HEK293T (cell line): ENCODE measurements around the gene XPO5.

Source experiments
- CTCF ChIA-PET: fragments of 350-600 bp; formaldehyde crosslinking; extraction: SDS; loops from one replicate; lab custom pipeline; 2021; ENCODE audit warnings: antibody characterized with exemption, inconsistent platforms; lab: Yijun Ruan, JAX
- POLR2A ChIA-PET: fragments of 350-600 bp; formaldehyde crosslinking; extraction: SDS; loops from one replicate; lab custom pipeline; 2020; ENCODE audit warnings: antibody characterized with exemption, inconsistent platforms; lab: Yijun Ruan, JAX
- DNase-seq: peaks from one replicate; pipeline ENCODE4 v3.0.0; 2012; ENCODE audit warnings: mixed read lengths; ENCODE audit errors: extremely low spot score
- ARNT ChIP-seq: fragments of 450-650 bp; IDR thresholded peaks from 2 replicates; pipeline ENCODE4 v1.6.1; 2017; ENCODE audit warnings: mild to moderate bottlenecking
- BHLHE40 ChIP-seq: fragments of 450-650 bp; IDR thresholded peaks from 2 replicates; pipeline ENCODE4 v1.6.1; 2016; ENCODE audit warnings: mild to moderate bottlenecking, moderate library complexity, borderline replicate concordance
- CTBP1 ChIP-seq: fragments of 450-650 bp; IDR thresholded peaks from 2 replicates; pipeline ENCODE4 v1.6.1; 2016; ENCODE audit warnings: borderline replicate concordance
- ELF4 ChIP-seq: fragments of 450-650 bp; IDR thresholded peaks from 2 replicates; pipeline ENCODE4 v1.6.1; 2017; ENCODE audit warnings: antibody characterized with exemption
- FOXA1 ChIP-seq: fragments of 450-650 bp; IDR thresholded peaks from 2 replicates; pipeline ENCODE4 v1.6.1; 2016; ENCODE audit warnings: mild to moderate bottlenecking
- FOXK2 ChIP-seq: fragments of 450-650 bp; IDR thresholded peaks from 2 replicates; pipeline ENCODE4 v1.6.1; 2016; ENCODE audit warnings: mild to moderate bottlenecking
- FOXM1 ChIP-seq: fragments of 450-650 bp; IDR thresholded peaks from 2 replicates; pipeline ENCODE4 v1.6.1; 2017; ENCODE audit warnings: mild to moderate bottlenecking, borderline replicate concordance
- HDGF ChIP-seq: fragments of 450-650 bp; IDR thresholded peaks from 2 replicates; pipeline ENCODE4 v1.6.1; 2017; ENCODE audit warnings: antibody characterized with exemption, borderline replicate concordance
- L3MBTL2 ChIP-seq: fragments of 450-650 bp; conservative IDR thresholded peaks from 2 replicates; pipeline ENCODE4 v1.6.1; 2016; ENCODE audit warnings: mild to moderate bottlenecking
- LEF1 ChIP-seq: fragments of 450-650 bp; IDR thresholded peaks from 2 replicates; pipeline ENCODE4 v1.6.1; 2017; ENCODE audit warnings: mild to moderate bottlenecking, borderline replicate concordance
- NFRKB ChIP-seq: fragments of 450-650 bp; IDR thresholded peaks from 2 replicates; pipeline ENCODE4 v1.6.1; 2016; ENCODE audit warnings: mild to moderate bottlenecking, moderate library complexity
- SP1 ChIP-seq: fragments of 450-650 bp; IDR thresholded peaks from 2 replicates; pipeline ENCODE4 v1.6.1; 2017
- SUZ12 ChIP-seq: fragments of 450-650 bp; IDR thresholded peaks from 2 replicates; pipeline ENCODE4 v1.6.1; 2016; ENCODE audit warnings: mild to moderate bottlenecking
- TARDBP ChIP-seq: fragments of 450-650 bp; IDR thresholded peaks from 2 replicates; pipeline ENCODE4 v1.6.1; 2016
- ZNF384 ChIP-seq: fragments of 450-650 bp; IDR thresholded peaks from 2 replicates; pipeline ENCODE4 v1.6.1; 2016
- TF ChIP-seq, protein P1 (sequence below): fragments of 450-650 bp; IDR thresholded peaks from 2 replicates; pipeline ENCODE4 v1.6.1; 2016

The XPO5 gene

DNA sequence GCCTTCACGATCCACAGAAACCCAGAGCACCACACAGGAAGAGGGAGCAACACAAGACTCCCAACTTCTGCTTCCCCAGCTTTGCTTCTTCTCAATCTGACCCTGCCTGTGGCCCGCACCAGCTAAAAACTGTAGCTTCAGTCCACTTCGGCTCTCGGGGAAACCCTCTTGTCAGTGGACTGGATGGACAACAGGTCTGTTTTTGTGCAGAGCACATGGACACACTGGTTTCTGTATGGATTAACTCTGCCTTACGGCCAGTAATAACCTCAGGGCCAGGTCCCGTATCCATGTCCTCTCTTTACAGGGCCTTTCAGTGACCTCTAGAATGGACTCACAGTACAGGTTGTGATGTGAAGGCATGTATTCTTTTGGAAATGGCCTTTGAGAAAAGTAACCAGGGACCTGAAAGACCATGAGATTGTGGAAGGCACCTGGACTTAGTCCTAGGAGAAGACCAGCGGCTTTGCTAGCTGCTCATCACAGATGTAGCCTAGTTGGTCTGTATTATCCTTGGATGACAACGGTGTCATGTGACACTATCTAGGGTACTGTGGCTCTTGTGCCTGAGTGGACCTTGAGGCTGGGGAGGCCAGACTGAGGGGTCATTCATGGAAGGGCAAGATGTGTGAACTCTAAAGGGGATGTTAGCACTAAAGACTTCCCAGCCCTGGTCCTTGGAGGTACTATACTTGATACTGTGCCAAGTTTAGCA, 53.1 kb downstream of the XPO5 start:
- CTCF ChIA-PET: no interaction called here
- POLR2A ChIA-PET: interaction anchor here (1.4 kb wide), 1 partner anchor 11 kb away, joined by 3 read pairs; no protein-coding TSS in a partner anchor
- DNase-seq: no peak
- TF ChIP-seq FOXA1 (no peak), FOXK2 (no peak), HDGF (no peak), ZNF384 (no peak), LEF1 (no peak), FOXM1 (no peak), SUZ12 (no peak), ARNT (no peak), CTBP1 (no peak), SP1 (no peak)
- TF ChIP-seq, protein P1, sequence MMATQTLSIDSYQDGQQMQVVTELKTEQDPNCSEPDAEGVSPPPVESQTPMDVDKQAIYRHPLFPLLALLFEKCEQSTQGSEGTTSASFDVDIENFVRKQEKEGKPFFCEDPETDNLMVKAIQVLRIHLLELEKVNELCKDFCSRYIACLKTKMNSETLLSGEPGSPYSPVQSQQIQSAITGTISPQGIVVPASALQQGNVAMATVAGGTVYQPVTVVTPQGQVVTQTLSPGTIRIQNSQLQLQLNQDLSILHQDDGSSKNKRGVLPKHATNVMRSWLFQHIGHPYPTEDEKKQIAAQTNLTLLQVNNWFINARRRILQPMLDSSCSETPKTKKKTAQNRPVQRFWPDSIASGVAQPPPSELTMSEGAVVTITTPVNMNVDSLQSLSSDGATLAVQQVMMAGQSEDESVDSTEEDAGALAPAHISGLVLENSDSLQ: no peak

DNA sequence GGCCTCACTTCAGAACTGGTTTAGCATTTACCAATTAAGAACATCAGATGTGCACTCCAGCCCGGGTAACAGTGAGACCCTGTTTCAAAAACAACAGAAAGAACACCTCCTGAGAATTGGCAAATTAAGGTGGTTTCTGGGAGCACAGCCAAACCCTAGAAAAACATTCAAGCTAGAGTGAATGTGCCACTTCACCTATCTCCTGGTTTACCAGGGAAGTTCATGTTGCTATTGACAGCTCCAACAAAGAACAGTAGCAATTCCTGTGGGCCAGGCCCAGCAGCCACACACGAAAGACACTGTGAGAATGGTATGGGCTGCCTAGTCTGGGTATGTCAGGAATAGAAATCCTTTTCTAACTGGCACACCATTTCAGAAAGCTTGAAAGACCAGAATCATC, 54.0 kb downstream of the XPO5 start:
- ChIA-PET POLR2A (interaction anchor here (1.4 kb wide), 1 partner anchor 10 kb away, joined by 3 read pairs; no protein-coding TSS in a partner anchor), CTCF (no interaction called here)
- no peak for DNase-seq
- no peak for TF ChIP-seq SP1
- TF ChIP-seq ZNF384: no peak
- no peak for TF ChIP-seq ARNT
- no peak for TF ChIP-seq L3MBTL2
- TF ChIP-seq SUZ12: no peak
- TF ChIP-seq FOXM1: no peak
- TF ChIP-seq NFRKB: no peak
- no peak for TF ChIP-seq LEF1

DNA sequence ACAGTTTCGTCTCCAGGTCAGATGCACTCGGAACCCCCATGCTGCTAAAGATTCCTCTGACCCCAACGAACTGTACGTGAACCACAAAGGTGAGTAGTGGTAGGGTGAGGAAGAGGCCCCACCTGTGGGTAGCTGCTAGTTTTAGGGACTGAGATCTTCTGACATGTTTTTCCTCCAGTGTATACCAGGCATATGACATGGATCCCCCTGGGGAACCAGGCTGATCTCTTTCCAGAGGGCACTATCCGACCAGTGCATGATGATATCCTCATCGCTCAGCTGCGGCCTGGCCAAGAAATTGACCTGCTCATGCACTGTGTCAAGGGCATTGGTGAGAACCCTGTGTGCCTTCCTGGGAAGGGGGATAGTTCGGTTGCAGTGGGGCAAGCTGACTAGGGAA, 55.7 kb downstream of the XPO5 start:
- POLR2A ChIA-PET: interaction anchor here (1.0 to 1.2 kb wide), 2 partner anchors 12 to 110 kb away, joined by 4 read pairs; no protein-coding TSS in a partner anchor
- TF ChIP-seq FOXM1 (no peak), FOXA1 (no peak), NFRKB (no peak), SP1 (no peak), ELF4 (no peak), TARDBP (no peak), ZNF384 (no peak), CTBP1 (no peak), FOXK2 (no peak)
- TF ChIP-seq, protein P1: no peak
- CTCF ChIA-PET: interaction anchor here (1.4 kb wide), 1 partner anchor 12 kb away, joined by 3 read pairs; no protein-coding TSS in a partner anchor
- DNase-seq: no peak

DNA sequence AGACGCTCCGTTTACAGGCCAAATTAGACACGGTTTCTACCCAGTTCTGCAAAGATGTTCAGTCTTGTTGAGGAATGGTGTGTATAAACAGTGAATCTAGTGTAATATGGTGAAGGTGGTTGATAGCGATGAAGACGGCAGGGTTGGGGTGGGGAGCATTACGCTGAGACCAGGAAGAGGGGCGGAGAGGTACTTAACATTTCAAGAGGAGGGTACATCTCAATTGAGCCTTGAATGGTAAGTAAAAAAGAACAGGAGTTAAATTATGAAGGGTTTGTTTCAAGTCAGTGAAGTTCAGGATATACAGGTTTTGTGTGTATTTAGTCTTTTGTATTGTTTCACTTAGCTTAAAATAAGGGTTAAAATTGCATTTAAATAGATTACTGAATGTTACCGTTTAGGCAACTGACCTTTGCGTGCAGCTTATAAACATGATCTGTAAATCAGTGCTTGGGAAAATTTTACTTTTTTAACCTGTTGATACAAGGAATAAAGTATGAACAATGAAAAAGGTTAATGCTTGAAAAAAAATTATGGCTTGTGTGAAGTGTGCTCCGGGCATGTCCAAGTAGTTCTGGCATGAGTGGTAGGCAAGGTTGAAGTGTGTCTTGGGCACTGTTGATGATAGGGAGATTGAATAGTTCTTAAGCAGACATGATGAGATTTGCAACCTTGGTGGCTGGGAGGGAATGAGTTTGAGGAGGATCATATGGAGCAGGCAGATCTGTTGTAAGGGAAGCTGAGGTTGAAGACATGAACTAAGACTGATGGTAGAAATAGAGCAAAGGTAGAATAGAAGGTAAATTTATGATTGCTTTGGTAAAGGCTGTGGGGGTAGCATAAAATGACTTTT, 58.1 kb downstream of the XPO5 start:
- TF ChIP-seq FOXA1: no peak
- TF ChIP-seq FOXM1: no peak
- TF ChIP-seq SP1: no peak
- TF ChIP-seq FOXK2: no peak
- TF ChIP-seq HDGF: no peak
- TF ChIP-seq NFRKB: no peak
- TF ChIP-seq ZNF384: no peak
- no peak for TF ChIP-seq TARDBP
- TF ChIP-seq BHLHE40: no peak
- TF ChIP-seq ARNT: no peak
- TF ChIP-seq LEF1: no peak
- TF ChIP-seq, protein P1: no peak
- no peak for TF ChIP-seq L3MBTL2
- no peak for TF ChIP-seq CTBP1
- no peak for DNase-seq
- ChIA-PET CTCF (no interaction called here), POLR2A (interaction anchor here (1.0 to 2.3 kb wide), 10 partner anchors 8 to 271 kb away, joined by 3 to 13 read pairs (median 5); partner anchors contain the start of genes TJAP1 and ZNF318)

DNA sequence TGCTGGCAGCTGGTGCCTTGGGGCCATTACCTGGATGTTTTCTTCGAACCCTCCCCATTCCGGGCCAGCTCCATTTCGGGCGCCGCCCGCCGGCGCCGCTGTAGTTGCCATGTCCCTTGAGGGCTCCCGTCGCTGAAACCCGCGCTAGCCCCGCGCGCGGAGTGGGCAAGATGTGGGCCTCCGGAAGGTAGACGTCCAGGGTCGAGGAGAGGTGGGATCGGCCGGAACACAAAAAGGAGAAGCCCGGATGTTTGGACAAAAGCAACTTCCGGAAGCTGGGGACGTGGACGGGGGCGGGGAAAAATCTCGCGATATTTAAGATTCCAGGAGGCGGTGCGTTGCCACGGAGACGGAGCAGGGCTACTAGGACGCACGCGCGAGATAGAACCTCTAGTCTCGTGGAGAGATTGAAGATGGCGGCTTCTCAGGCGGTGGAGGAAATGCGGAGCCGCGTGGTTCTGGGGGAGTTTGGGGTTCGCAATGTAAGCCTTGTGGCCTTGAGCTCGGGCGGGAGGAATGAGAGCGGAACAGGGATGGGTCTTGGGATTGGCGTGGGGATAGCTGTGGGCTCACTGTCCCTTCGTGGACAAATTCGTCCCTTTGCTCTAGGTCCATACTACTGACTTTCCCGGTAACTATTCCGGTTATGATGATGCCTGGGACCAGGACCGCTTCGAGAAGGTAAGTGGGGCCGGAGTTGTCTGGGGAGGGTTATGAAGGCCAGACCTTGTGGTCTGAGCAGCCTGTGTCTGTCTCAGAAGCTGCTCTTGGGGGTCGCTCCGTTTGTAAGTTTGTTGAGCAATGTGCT, 58.9 kb downstream of the XPO5 start, which contains the start of the genes POLR1C and YIPF3:
POLR1C (plus strand) TSS at position 393 of the 808 bp plus-strand sequence; CDS start at position 414, 21 bp downstream.
YIPF3 (minus strand) TSS at position 230 of the 808 bp plus-strand sequence; CDS start at position 111, 119 bp downstream.
- ChIA-PET CTCF (interaction anchor here (1.2 to 1.3 kb wide), 2 partner anchors 10 to 11 kb away, joined by 3 read pairs; no protein-coding TSS in a partner anchor), POLR2A (interaction anchor here (0.9 to 2.3 kb wide), 14 partner anchors 8 to 270 kb away, joined by 3 to 13 read pairs (median 4); partner anchors contain the start of genes POLH, TJAP1 and XPO5)
- TF ChIP-seq NFRKB: no peak; the same call in none of the 2 replicates
- no peak for TF ChIP-seq FOXA1
- no peak for TF ChIP-seq BHLHE40
- no peak for TF ChIP-seq FOXM1
- peak; percentile 58; the same call in 1 of the 2 replicates for TF ChIP-seq ELF4
- 0 out of 2 replicates have a peak, but pooled peaks have one; percentile 32 for TF ChIP-seq L3MBTL2
- no peak for TF ChIP-seq ARNT
- peak; percentile 98 for DNase-seq
